Upper lobe of left lung (tissue), 4 donors: ENCODE measurements around the gene DNAH3.
"Not testable (repeated sequence)": the region's sequence is repeated elsewhere in the genome, so short reads cannot be mapped to it uniquely, and the experiment has no call there.

Experiments
- CTCF ChIP-seq, 6 experiments: fragments of 450-650 bp in 4 of 6; fragments of 200-600 bp in 2 of 6; sonication (generic) in 2 of 6; IDR thresholded peaks; one replicate each; pipeline ENCODE4 v1.5.1; 2016 to 2019; ENCODE audit warnings: antibody characterized with exemption in 6 of 6
- EP300 ChIP-seq, 4 donors: sonication (generic); formaldehyde crosslinking; IDR thresholded peaks; one replicate each; pipeline ENCODE4 v1.5.1; 2017; ENCODE audit warnings: antibody characterized with exemption in 4 of 4, control low read depth in 2 of 4
- POLR2A ChIP-seq, 4 donors: fragments of 450-650 bp; IDR thresholded peaks; one replicate each; pipeline ENCODE4 v1.5.1; 2016 to 2017; ENCODE audit warnings: antibody characterized with exemption in 4 of 4, mild to moderate bottlenecking in 2 of 4
- POLR2AphosphoS5 ChIP-seq, 2 donors: sonication (generic); formaldehyde crosslinking; IDR thresholded peaks; one replicate each; pipeline ENCODE4 v1.5.1; 2017; ENCODE audit warnings: antibody characterized with exemption in 2 of 2

- TF ChIP-seq CTCF, EP300, POLR2AphosphoS5, POLR2A (IDR thresholded peaks at IDR 0.05): not testable (repeated sequence)
These were observed 161.1 kb downstream of the DNAH3 start for GRCh38 chr16:20989496-20990070.
